ENCODE results near the gene TUBGCP6. TPM values are rescaled to one million over a fixed set of nuclear protein-coding genes. Genes with fewer than 3 reads are reported as not detected.

Gene TUBGCP6
- total RNA-seq, 1 donor from 2014 or later = 103 TPM

DNA sequence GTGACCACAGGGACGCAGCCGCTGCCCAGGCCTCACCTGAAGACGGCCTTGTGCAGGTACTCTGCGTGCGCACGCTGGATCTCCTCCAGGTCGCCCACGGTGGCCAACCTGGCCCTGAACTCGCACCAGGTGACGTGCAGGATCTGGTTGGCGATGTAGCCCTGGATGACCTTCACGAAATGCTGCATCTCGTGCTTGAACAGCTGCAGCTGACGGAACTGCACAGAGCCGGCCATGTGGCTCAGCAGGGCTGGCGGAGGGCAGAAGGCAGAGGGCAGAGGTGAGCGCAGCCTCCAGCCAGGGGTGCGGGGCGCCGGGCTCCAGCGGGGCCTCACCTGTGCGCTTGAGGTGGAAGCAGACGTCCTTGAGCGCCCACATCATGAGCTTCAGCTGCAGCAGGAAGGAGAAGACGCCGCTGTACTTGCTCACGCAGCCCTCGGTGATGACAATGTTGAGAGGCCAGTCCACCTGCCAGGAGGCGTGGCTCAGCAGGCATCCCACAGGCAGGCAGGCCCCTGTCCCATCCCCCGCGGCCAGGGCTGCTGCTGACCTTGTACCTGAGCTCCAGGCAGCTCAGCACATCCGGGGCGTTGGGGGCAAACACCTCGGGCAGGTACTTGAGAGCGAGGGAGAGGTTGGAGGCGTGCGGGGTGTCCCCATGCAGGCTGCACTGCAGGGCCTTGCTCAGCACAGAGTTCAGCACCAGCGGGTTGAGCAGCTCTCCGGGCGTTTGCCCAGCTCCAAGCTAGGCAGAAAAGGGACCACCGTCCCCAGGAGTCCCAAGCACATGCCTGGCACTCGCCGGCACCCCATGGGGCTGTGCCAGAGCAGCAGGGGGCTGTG, 26.4 kb downstream of the TUBGCP6 start:
- Mint-ChIP-seq H3K36me3 (ENCODE audit: low read depth) (peaks cover 75% of the 10 kb centered on the region), H3K27ac (no peak overlapping the region), H3K4me1 (no peaks in the 10 kb centered on the region), H3K4me3 (no peak overlapping the region), H3K9me3 (no peaks in the 10 kb centered on the region), H3K27me3 (no peaks in the 10 kb centered on the region)
- ATAC-seq (ENCODE audit: low read depth) (no peak), DNase-seq (no peak)
- ChIA-PET POLR2A (interaction anchor here (0.8 kb wide), 1 partner anchor 26 kb away, joined by 3 read pairs; no protein-coding TSS in a partner anchor), CTCF (no interaction called here)
- intact Hi-C loops (cut with micrococcal nuclease) = no loop called here
- TF ChIP-seq, protein P1, sequence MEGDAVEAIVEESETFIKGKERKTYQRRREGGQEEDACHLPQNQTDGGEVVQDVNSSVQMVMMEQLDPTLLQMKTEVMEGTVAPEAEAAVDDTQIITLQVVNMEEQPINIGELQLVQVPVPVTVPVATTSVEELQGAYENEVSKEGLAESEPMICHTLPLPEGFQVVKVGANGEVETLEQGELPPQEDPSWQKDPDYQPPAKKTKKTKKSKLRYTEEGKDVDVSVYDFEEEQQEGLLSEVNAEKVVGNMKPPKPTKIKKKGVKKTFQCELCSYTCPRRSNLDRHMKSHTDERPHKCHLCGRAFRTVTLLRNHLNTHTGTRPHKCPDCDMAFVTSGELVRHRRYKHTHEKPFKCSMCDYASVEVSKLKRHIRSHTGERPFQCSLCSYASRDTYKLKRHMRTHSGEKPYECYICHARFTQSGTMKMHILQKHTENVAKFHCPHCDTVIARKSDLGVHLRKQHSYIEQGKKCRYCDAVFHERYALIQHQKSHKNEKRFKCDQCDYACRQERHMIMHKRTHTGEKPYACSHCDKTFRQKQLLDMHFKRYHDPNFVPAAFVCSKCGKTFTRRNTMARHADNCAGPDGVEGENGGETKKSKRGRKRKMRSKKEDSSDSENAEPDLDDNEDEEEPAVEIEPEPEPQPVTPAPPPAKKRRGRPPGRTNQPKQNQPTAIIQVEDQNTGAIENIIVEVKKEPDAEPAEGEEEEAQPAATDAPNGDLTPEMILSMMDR (IDR thresholded peaks at IDR 0.05) = no peak

DNA sequence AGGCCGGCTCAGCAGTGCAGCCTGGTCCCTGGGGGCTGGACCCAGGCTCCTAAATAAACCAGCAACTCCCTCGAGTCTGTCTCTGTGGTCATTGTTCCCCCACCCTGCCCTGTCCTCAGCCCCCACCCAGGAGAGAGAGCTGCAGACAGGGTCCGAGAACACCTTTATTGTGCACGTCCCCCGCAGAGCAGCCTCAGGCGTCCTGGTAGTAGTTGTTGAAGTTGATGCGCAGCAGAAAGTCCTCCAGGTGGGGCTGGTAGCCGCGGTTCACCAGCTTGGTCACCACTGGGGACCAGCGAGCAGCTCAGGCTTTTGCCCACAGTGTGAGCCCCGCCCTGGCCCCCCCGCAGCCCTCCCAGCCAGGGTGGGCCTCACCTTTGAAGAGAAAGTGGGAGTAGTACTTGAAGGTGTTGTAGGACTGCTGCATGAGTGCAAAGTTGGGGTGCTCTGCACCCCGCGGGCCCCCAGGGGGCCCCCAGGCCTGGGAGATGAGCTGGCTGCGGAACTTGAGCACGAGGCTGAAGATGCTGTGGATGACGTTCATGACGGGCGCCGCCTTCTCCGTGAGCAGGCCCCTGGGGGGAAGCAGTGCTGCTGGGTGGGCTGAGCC, 27.2 kb downstream of the TUBGCP6 start:
- H3K27me3 Mint-ChIP-seq = no peaks in the 10 kb centered on the region
- H3K36me3 Mint-ChIP-seq (ENCODE audit: low read depth) = peaks cover 75% of the 10 kb centered on the region
- H3K27ac Mint-ChIP-seq = no peak overlapping the region
- ATAC-seq (ENCODE audit: low read depth) (peak; percentile 8), DNase-seq (no peak)
- no peaks in the 10 kb centered on the region for H3K4me1 Mint-ChIP-seq
- intact Hi-C loops (cut with micrococcal nuclease) = no loop called here
- TF ChIP-seq, protein P1 (IDR thresholded peaks at IDR 0.05) = no peak
- POLR2A ChIA-PET = interaction anchor here (0.7 to 0.8 kb wide), 2 partner anchors 26 to 27 kb away, joined by 3 read pairs; no protein-coding TSS in a partner anchor
- no peaks in the 10 kb centered on the region for H3K9me3 Mint-ChIP-seq
- CTCF ChIA-PET = no interaction called here
- H3K4me3 Mint-ChIP-seq = no peak overlapping the region

DNA sequence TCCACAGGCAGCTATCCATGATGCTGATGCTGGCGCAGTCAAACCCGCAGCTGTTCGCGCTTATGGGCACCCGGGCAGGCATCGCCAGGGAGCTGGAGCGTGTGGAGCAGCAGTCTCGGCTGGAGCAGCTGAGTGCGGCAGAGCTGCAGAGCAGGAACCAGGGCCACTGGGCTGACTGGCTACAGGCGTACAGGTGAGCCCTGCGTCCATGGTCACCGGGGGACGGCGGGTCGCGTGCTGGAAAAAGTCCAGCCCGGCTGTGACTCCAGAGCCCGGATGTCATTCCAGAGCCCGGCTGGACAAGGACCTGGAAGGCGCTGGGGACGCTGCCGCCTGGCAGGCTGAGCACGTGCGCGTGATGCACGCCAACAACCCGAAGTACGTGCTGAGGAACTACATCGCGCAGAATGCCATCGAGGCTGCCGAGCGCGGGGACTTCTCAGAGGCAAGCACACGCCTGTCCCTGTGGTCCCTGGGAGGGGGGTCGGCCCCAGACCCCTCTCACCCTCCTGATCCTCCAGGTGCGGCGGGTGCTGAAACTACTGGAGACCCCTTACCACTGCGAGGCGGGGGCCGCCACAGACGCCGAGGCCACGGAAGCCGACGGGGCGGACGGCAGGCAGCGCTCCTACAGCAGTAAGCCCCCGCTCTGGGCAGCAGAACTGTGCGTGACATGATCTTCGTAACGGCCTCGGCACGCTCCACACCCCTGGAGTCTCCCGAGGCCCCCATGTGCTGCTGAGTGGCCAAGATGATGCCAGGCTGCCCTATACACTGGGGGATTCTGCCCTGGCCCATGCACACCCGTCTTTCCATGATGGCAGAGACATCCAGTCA, 27.9 kb downstream of the TUBGCP6 start:
- TF ChIP-seq, protein P1 (IDR thresholded peaks at IDR 0.05) = no peak
- H3K36me3 Mint-ChIP-seq (ENCODE audit: low read depth) = peaks cover 75% of the 10 kb centered on the region
- ChIA-PET CTCF (interaction anchor here (1.2 kb wide), 1 partner anchor 68 kb away, joined by 3 read pairs; no protein-coding TSS in a partner anchor), POLR2A (interaction anchor here (0.7 kb wide), 1 partner anchor 26 kb away, joined by 3 read pairs; no protein-coding TSS in a partner anchor)
- ATAC-seq (ENCODE audit: low read depth) = no peak
- intact Hi-C loops (cut with micrococcal nuclease) = no loop called here
- H3K27ac Mint-ChIP-seq = no peak overlapping the region
- DNase-seq = no peak
- H3K27me3 Mint-ChIP-seq = no peaks in the 10 kb centered on the region
- no peak overlapping the region for H3K4me3 Mint-ChIP-seq
- H3K4me1 Mint-ChIP-seq = no peaks in the 10 kb centered on the region
- no peaks in the 10 kb centered on the region for H3K9me3 Mint-ChIP-seq

DNA sequence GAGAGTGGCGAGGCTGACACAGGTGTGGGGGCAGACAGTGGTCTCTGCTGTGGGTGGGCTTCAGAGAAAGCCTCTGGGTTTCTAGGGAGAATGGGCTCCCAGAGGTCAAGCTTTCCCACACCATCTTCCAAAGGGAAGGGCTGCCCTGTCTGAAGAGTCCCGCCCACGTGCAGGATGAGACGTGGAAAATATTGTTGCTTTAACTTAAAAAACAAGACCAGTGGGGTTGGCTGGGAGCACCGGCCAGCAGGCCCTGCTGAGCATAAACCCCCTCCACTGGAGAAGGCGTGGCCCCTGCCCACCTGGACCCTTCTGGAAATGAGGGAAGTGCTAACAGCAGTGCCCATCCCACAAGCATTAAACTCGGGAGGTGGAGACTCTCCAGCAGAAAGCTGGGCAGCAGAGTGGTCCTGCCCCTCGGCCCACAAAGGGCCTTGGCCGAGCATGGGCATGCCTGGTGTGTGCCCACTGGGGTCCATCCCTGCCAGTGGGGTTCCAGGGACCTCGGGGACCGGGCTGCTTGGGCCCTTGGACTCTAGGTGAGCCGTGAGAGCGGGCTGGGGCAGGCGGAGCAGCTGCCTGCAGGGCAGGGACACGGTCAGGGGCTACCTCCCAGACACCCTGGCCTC, 28.7 kb downstream of the TUBGCP6 start:
- POLR2A ChIA-PET = no interaction called here
- Mint-ChIP-seq H3K4me3 (no peak overlapping the region), H3K36me3 (ENCODE audit: low read depth) (peaks cover 76% of the 10 kb centered on the region)

More for the DNA sequence above, 28.7 kb downstream of the TUBGCP6 start:
- DNase-seq (no peak), ATAC-seq (ENCODE audit: low read depth) (no peak)
- CTCF ChIA-PET = interaction anchor here (1.2 kb wide), 1 partner anchor 67 kb away, joined by 3 read pairs; no protein-coding TSS in a partner anchor
- H3K27me3 Mint-ChIP-seq = no peaks in the 10 kb centered on the region
- H3K9me3 Mint-ChIP-seq = no peaks in the 10 kb centered on the region
- intact Hi-C loops (cut with micrococcal nuclease) = no loop called here
- TF ChIP-seq, protein P1 (IDR thresholded peaks at IDR 0.05) = no peak
- H3K4me1 Mint-ChIP-seq = no peaks in the 10 kb centered on the region
- H3K27ac Mint-ChIP-seq = no peak overlapping the region

Measured in activated B cell treated with CpG ODN at 0.5 μM for 24 hours (primary cell).